ENCODE results near the gene H6PD. TPM values are rescaled to one million over a fixed set of nuclear protein-coding genes. Genes with fewer than 3 reads are reported as not detected.

Gene H6PD
- total RNA-seq, 1 donor from 2014 or later = 21.3 TPM

DNA sequence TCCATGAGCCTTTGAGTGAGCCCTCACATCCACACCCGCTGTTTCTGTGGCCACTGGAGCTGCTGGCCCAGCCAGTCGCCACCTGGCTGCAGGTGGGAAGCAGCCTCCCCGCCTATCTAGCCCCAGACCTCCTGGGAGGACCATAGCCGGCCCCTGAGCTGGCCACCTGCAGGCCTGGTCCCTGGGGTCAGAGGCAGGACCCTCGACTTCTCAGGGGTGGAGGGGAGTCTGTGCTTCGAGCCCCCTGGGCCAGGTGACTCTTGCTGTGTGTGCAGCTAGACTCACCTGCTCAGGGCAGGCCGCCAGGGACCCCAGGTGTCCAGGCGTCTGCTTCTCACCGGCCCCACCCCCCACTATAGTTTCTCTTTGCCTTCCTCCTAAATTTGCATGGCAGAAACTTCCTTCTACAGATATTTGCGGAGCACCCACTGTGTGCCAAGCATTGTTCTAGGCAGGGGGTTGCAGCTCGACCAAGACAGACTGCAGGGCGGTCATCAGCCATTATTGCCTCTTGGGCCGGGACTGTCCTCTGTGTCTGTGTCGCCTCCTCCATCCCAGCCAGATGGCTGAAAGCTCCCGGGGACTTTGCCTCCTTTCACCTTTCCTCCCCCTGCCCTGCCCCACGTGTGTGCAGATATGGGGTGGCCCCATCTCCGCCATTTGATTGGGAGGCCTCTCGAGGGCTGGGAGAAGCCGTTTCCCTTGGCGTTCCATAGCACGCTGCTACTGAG is 85.4 kb downstream of the H6PD start:
- no peak for DNase-seq

Other genes with a start within 250 kb of the H6PD start
- gene SLC2A7, start 208.4 kb upstream of the H6PD start, total RNA-seq = 0.17 TPM in 1 of 2 replicates, not detected in the other
- 0.34 TPM in 1 of 2 replicates, not detected in the other for gene SLC2A5, start 165.1 kb upstream of the H6PD start, total RNA-seq
- 4.3 and 7.0 TPM in 2 replicates for gene GPR157, start 105.7 kb upstream of the H6PD start, total RNA-seq
- gene SPSB1, start 58.1 kb downstream of the H6PD start, total RNA-seq = 19.6 and 35.8 TPM in 2 replicates